GM12878 (cell line): ENCODE measurements around the gene CFDP1. TPM values are rescaled to one million over a fixed set of nuclear protein-coding genes. Genes with fewer than 3 reads are reported as not detected.

ENCODE experiments used
- ATAC-seq: fragments of 200-7000 bp; cut with Tn5 transposase; 3 replicates; pipeline ENCODE4 v1.9.1; 2020; ENCODE audit warnings: mild to moderate bottlenecking, moderate library complexity
- BruUV-seq: library from RNA; stranded (reverse); fragments of 400-500 nt; replicated peaks from 2 replicates; lab custom pipeline; 2021; lab: Mats Ljungman, UMichigan
- CTCF ChIA-PET: fragments of 300-600 bp; sonication (Branson Sonifier 250); formaldehyde crosslinking; extraction: SDS; loops from one replicate; lab custom pipeline; 2021; ENCODE audit warnings: inconsistent platforms; lab: Yijun Ruan, JAX
- POLR2A ChIA-PET: fragments of 350-600 bp; formaldehyde crosslinking; extraction: SDS; loops from one replicate; lab custom pipeline; 2021; ENCODE audit warnings: inconsistent platforms; lab: Charles Lee
- RAD21 ChIA-PET: fragments of 300-600 bp; sonication (Branson Sonifier 250); formaldehyde crosslinking; loops from one replicate; lab custom pipeline; 2023; ENCODE audit warnings: antibody characterized with exemption; ENCODE audit not compliant: unreplicated experiment; lab: Charles Lee
- SMC1A ChIA-PET: fragments of 300-600 bp; sonication (Branson Sonifier 250); formaldehyde crosslinking; loops from one replicate; lab custom pipeline; 2023; ENCODE audit not compliant: unreplicated experiment, uncharacterized antibody; lab: Charles Lee
- DNase-seq: peaks from one replicate; pipeline ENCODE4 v3.0.0-alpha.2; 2011; ENCODE audit warnings: low read depth, low spot score
- FAIRE-seq: peaks from 3 replicates; lab custom pipeline; 2011; peaks lifted over from hg19 to GRCh38; lab: Jason Lieb, UNC
- H2AFZ ChIP-seq: 2 replicates; pipeline ENCODE4 v1.6.0; 2011; ENCODE audit warnings: low read depth, low read length, control low read depth; ENCODE audit not compliant: control insufficient read depth
- H3K27ac ChIP-seq: 2 replicates; pipeline ENCODE4 v1.5.1; 2011; ENCODE audit warnings: control low read depth; ENCODE audit not compliant: control insufficient read depth, insufficient read depth
- H3K27me3 ChIP-seq, 2 experiments: replicated peaks in 1 of 2; 2 replicates each; pipeline versions ENCODE4 v1.6.0 to v1.6.1; 2011; ENCODE audit warnings: low read length in 1 of 2; ENCODE audit not compliant: control insufficient read depth in 2 of 2, insufficient read depth in 2 of 2
- H3K36me3 ChIP-seq, 2 experiments: 2 replicates each; pipeline ENCODE4 v1.5.1; 2011; ENCODE audit warnings: low read length in 1 of 2; ENCODE audit not compliant: control insufficient read depth in 2 of 2, insufficient read depth in 2 of 2
- H3K4me1 ChIP-seq: 2 replicates; pipeline ENCODE4 v1.6.1; 2011; ENCODE audit warnings: mild to moderate bottlenecking, low read length, moderate library complexity, mixed read lengths; ENCODE audit not compliant: control insufficient read depth, insufficient read depth
- H3K4me2 ChIP-seq: 2 replicates; pipeline ENCODE4 v1.6.0; 2011; ENCODE audit warnings: control low read depth; ENCODE audit not compliant: control insufficient read depth, insufficient read depth
- H3K4me3 ChIP-seq: fragments of 200-600 bp; sonication (generic); 2 replicates; pipeline ENCODE4 v1.5.1; 2016
- H3K79me2 ChIP-seq: 2 replicates; pipeline ENCODE4 v1.6.0; 2011; ENCODE audit warnings: low read length; ENCODE audit not compliant: control insufficient read depth, insufficient read depth
- H3K9ac ChIP-seq: 2 replicates; pipeline ENCODE4 v1.8.0; 2011; ENCODE audit warnings: low read length, control low read depth, mixed read lengths; ENCODE audit not compliant: control insufficient read depth, insufficient read depth
- H3K9me3 ChIP-seq: replicated peaks from 3 replicates; pipeline ENCODE4 v1.5.1; 2011; ENCODE audit warnings: mild to moderate bottlenecking, low read length; ENCODE audit not compliant: control insufficient read depth, insufficient read depth
- H4K20me1 ChIP-seq: 2 replicates; pipeline ENCODE4 v1.6.0; 2011; ENCODE audit not compliant: control insufficient read depth, insufficient read depth
- BMI1 ChIP-seq: fragments of 450-650 bp; IDR thresholded peaks from 2 replicates; pipeline ENCODE4 v1.6.1; 2016; ENCODE audit warnings: mild to moderate bottlenecking, moderate library complexity, borderline replicate concordance
- PML ChIP-seq: IDR thresholded peaks from 2 replicates; pipeline ENCODE4 v1.6.1; 2012; ENCODE audit warnings: low read length, inconsistent platforms
- SUZ12 ChIP-seq: fragments of 200-600 bp; sonication (generic); IDR thresholded peaks from one replicate; pipeline ENCODE4 v1.6.1; 2018; ENCODE audit warnings: antibody characterized with exemption, mild to moderate bottlenecking; ENCODE audit not compliant: unreplicated experiment
- TCF12 ChIP-seq: IDR thresholded peaks from 2 replicates; pipeline ENCODE4 v1.6.1; 2011; ENCODE audit warnings: low read depth, mild to moderate bottlenecking, low read length
- TCF7 ChIP-seq: IDR thresholded peaks from 2 replicates; pipeline ENCODE4 v1.6.1; 2014; ENCODE audit warnings: antibody characterized with exemption, borderline replicate concordance
- ZNF274 ChIP-seq: IDR thresholded peaks from one replicate; pipeline ENCODE4 v1.8.0; 2011; ENCODE audit not compliant: insufficient read length, insufficient read depth
- WGBS: methylation state at CpG from one replicate; pipeline ENCODE4 v1.1.6; 2016; ENCODE audit warnings: low lambda C conversion rate; ENCODE audit not compliant: insufficient replicate concordance, insufficient coverage; ENCODE audit errors: missing lambda C conversion rate; 5-methylcytosine and 5-hydroxymethylcytosine counted together
- in situ Hi-C: fragments of 300-500 bp; cut with MboI; formaldehyde crosslinking; loops from 9 replicates; pipeline ENCODE4 v1.14.3; 2018; ENCODE audit warnings: mixed read lengths
- intact Hi-C: fragments of 100-400 bp; cut with micrococcal nuclease; formaldehyde crosslinking; loops from one replicate; pipeline ENCODE4 v1.14.2; 2022; ENCODE audit not compliant: unreplicated experiment
- polyA plus RNA-seq, 11 experiments: library from polyadenylated mRNA; depleted of rRNA in 4 of 11; unstranded in 6 of 11; stranded (reverse) in 5 of 11; fragments of >200 nt; fragmentation: Nextera tagmentation in 4 of 11; fragmentation: Illumina TruSeq in 1 of 11; extraction: Ambion mirVana in 4 of 11; extraction: Trizol in 1 of 11; gene quantifications; 1 replicate in 1 of 11; 2 replicates in 10 of 11; pipeline versions ENCODE4 v1.2.1 to v1.2.3, GENCODE V29; 2011 to 2016; ENCODE audit warnings: inconsistent platforms in 2 of 11, missing spikeins in 2 of 11, low read depth in 1 of 11
- total RNA-seq, 4 experiments: library from RNA; depleted of rRNA in 3 of 4; stranded (reverse); fragments of >200 nt in 3 of 4; fragmentation: Illumina TruSeq in 1 of 4; extraction: Trizol in 1 of 4; gene quantifications; 2 replicates each; pipeline versions ENCODE4 v1.2.1 to v1.2.3, GENCODE V29; 2013 to 2021
- TF ChIP-seq, protein P1 (sequence below): IDR thresholded peaks from 2 replicates; pipeline ENCODE4 v1.6.1; 2011; ENCODE audit warnings: borderline replicate concordance, low read depth, mild to moderate bottlenecking, moderate library complexity, mixed read lengths, low read length; ENCODE audit not compliant: insufficient read depth; ENCODE audit errors: extremely low read length
- TF ChIP-seq, protein P2 (sequence below): fragments of 450-650 bp; IDR thresholded peaks from 2 replicates; pipeline ENCODE4 v1.6.1; 2017; ENCODE audit warnings: mild to moderate bottlenecking, low read depth, inconsistent platforms; ENCODE audit not compliant: poor library complexity, severe bottlenecking
- TF ChIP-seq, protein P3 (sequence below): IDR thresholded peaks from 2 replicates; pipeline ENCODE4 v1.6.1; 2011; ENCODE audit warnings: low read depth, low read length, improper control_type of control experiment, borderline replicate concordance

CFDP1 gene
- total and polyA plus RNA-seq, 10 of the 15 experiments (the other 5 are each of a cell fraction or from before 2014, with no cell fraction given) = 22.3 to 64.8 (median 36.7) TPM

DNA sequence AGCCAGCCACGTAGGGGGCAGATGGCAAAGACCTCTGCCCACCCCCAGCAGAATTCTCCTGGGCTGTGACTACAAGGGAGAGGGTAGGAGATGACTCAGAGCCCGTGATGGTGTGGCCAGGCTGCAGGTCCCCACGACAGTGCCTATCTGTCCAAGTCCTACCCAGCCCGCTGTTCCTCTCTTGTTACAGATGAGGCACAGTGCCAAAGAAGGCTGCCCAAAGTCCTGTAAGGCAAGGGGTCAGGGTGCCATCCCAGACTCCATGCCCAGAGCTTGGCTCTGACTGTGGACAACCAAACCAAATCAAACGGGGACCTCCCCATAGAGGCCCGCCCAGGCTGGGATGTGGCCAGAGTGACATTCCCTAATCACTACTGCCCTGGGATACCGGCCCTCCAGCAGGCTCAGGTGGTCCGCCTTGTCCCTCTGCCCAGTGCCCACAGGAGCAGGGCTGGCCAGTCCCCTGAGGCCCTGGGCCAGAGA is 169.3 kb downstream of the CFDP1 start:
- Histone ChIP-seq H3K4me2 (peak overlapping the region; percentile 82), H3K4me3 (peak overlapping the region; percentile 96; the same call in 1 of the 2 replicates), H3K9me3 (no peaks in the 10 kb centered on the region; the same call in 2 of the 3 replicates), H3K79me2 (peaks cover 9% of the 10 kb centered on the region), H4K20me1 (no peaks in the 10 kb centered on the region), H3K9ac (no peak overlapping the region; the same call in 1 of the 2 replicates), H3K27ac (no peak overlapping the region), H3K36me3 (no peaks in the 10 kb centered on the region), H3K27me3 (no peaks in the 10 kb centered on the region; a peak in 1 of 4 replicates), H2AFZ (no peak overlapping the region), H3K4me1 (peaks cover 8% of the 10 kb centered on the region; the same call in 1 of the 2 replicates)
- TF ChIP-seq PML (no peak), ZNF274 (no peak), BMI1 (no peak), TCF12 (no peak), TCF7 (no peak), SUZ12 (no peak)
- TF ChIP-seq, protein P1, sequence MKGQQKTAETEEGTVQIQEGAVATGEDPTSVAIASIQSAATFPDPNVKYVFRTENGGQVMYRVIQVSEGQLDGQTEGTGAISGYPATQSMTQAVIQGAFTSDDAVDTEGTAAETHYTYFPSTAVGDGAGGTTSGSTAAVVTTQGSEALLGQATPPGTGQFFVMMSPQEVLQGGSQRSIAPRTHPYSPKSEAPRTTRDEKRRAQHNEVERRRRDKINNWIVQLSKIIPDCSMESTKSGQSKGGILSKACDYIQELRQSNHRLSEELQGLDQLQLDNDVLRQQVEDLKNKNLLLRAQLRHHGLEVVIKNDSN = no peak
- TF ChIP-seq, protein P2, sequence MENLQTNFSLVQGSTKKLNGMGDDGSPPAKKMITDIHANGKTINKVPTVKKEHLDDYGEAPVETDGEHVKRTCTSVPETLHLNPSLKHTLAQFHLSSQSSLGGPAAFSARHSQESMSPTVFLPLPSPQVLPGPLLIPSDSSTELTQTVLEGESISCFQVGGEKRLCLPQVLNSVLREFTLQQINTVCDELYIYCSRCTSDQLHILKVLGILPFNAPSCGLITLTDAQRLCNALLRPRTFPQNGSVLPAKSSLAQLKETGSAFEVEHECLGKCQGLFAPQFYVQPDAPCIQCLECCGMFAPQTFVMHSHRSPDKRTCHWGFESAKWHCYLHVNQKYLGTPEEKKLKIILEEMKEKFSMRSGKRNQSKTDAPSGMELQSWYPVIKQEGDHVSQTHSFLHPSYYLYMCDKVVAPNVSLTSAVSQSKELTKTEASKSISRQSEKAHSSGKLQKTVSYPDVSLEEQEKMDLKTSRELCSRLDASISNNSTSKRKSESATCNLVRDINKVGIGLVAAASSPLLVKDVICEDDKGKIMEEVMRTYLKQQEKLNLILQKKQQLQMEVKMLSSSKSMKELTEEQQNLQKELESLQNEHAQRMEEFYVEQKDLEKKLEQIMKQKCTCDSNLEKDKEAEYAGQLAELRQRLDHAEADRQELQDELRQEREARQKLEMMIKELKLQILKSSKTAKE = no peak
- TF ChIP-seq, protein P3, sequence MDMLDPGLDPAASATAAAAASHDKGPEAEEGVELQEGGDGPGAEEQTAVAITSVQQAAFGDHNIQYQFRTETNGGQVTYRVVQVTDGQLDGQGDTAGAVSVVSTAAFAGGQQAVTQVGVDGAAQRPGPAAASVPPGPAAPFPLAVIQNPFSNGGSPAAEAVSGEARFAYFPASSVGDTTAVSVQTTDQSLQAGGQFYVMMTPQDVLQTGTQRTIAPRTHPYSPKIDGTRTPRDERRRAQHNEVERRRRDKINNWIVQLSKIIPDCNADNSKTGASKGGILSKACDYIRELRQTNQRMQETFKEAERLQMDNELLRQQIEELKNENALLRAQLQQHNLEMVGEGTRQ = no peak
- CTCF ChIA-PET = no interaction called here
- BruUV-seq = TSS peak; percentile 38
- POLR2A ChIA-PET = no interaction called here
- SMC1A ChIA-PET = no interaction called here
- intact Hi-C loops = no loop called here
- 36% methylated on average over 8 of the region's 8 CpGs for WGBS
- in situ Hi-C loops = no loop called here
- no peak for DNase-seq
- RAD21 ChIA-PET = no interaction called here
- peak; percentile 16 for ATAC-seq
- FAIRE-seq = no peak
